HepG2 (cell line): Measurements from ENCODE around the gene DTD2. TPM values are rescaled to one million over a fixed set of nuclear protein-coding genes. Genes with fewer than 3 reads are reported as not detected.
"Not testable (repeated sequence)": the region's sequence is repeated elsewhere in the genome, so short reads cannot be mapped to it uniquely, and the experiment has no call there.

Source experiments
- ATAC-seq: fragments of 200-7000 bp; cut with Tn5 transposase; 3 replicates; pipeline ENCODE4 v1.9.1; 2020; ENCODE audit warnings: mild to moderate bottlenecking, moderate library complexity
- BruUV-seq: library from RNA; stranded (reverse); fragments of 400-500 nt; replicated peaks from 2 replicates; lab custom pipeline; 2021; lab: Mats Ljungman, UMichigan
- CTCF ChIA-PET: fragments of 300-600 bp; formaldehyde crosslinking; extraction: SDS; loops from one replicate; lab custom pipeline; 2021; ENCODE audit warnings: low total read pairs, inconsistent platforms, low intra/inter-chr PET ratio; lab: Yijun Ruan, JAX
- POLR2A ChIA-PET: fragments of 350-600 bp; sonication (Branson Sonifier 250); formaldehyde crosslinking; loops from one replicate; lab custom pipeline; 2020; ENCODE audit warnings: antibody characterized with exemption, inconsistent platforms; lab: Yijun Ruan, JAX
- DNase-seq: peaks from one replicate; pipeline ENCODE4 v3.0.0-alpha.2; 2015; ENCODE audit warnings: low spot score
- FAIRE-seq: peaks from 3 replicates; lab custom pipeline; 2011; peaks lifted over from hg19 to GRCh38; lab: Jason Lieb, UNC
- H2AFZ ChIP-seq: one replicate; pipeline ENCODE4 v1.6.1; 2011; ENCODE audit warnings: low read length, inconsistent platforms
- H3K27ac ChIP-seq: fragments of 300-600 bp; 3 replicates; pipeline ENCODE4 v1.8.0; 2011; ENCODE audit warnings: mixed run types, mild to moderate bottlenecking, mixed read lengths, low read length, inconsistent platforms; ENCODE audit not compliant: insufficient read depth; ENCODE audit errors: extremely low read length
- H3K27me3 ChIP-seq, 2 experiments: fragments of 200-600 bp in 1 of 2; 2 replicates in 1 of 2; 3 replicates in 1 of 2; pipeline versions ENCODE4 v1.6.0 to v1.8.0; 2011; ENCODE audit warnings: low read length in 2 of 2, mild to moderate bottlenecking in 2 of 2, moderate library complexity in 2 of 2, inconsistent platforms in 1 of 2; ENCODE audit not compliant: insufficient read depth in 2 of 2, control insufficient read depth in 1 of 2
- H3K36me3 ChIP-seq, 2 experiments: fragments of 200-600 bp in 1 of 2; replicated peaks in 1 of 2; 2 replicates in 1 of 2; 3 replicates in 1 of 2; pipeline versions ENCODE4 v1.5.1 to v1.8.0; 2011; ENCODE audit warnings: low read length in 2 of 2, inconsistent platforms in 1 of 2; ENCODE audit not compliant: insufficient read depth in 2 of 2, control insufficient read depth in 1 of 2
- H3K4me1 ChIP-seq: 2 replicates; pipeline ENCODE4 v1.5.1; 2012; ENCODE audit warnings: low read length, inconsistent platforms; ENCODE audit not compliant: insufficient read depth
- H3K4me2 ChIP-seq: 2 replicates; pipeline ENCODE4 v1.6.0; 2011; ENCODE audit warnings: low read depth, low read length, inconsistent platforms
- H3K4me3 ChIP-seq, 3 experiments: fragments of 200-600 bp in 1 of 3; sonication (generic), shearing (Covaris generic) in 1 of 3; replicated peaks in 1 of 3; 2 replicates each; pipeline ENCODE4 v1.5.1; 2011 to 2016; ENCODE audit warnings: low read length in 3 of 3, inconsistent platforms in 2 of 3, low read depth in 2 of 3, mild to moderate bottlenecking in 2 of 3, control low read depth in 1 of 3, mixed read lengths in 1 of 3; ENCODE audit not compliant: insufficient read depth in 1 of 3
- H3K79me2 ChIP-seq: one replicate; pipeline ENCODE4 v1.6.1; 2011; ENCODE audit warnings: low read length, inconsistent platforms; ENCODE audit not compliant: insufficient read depth
- H3K9ac ChIP-seq: 2 replicates; pipeline ENCODE4 v1.6.0; 2011; ENCODE audit warnings: mild to moderate bottlenecking, low read depth, low read length, inconsistent platforms; ENCODE audit not compliant: insufficient read depth
- H3K9me3 ChIP-seq: 2 replicates; pipeline ENCODE4 v1.5.1; 2012; ENCODE audit warnings: mild to moderate bottlenecking, low read length
- H4K20me1 ChIP-seq: 2 replicates; pipeline ENCODE4 v1.6.0; 2011; ENCODE audit warnings: inconsistent platforms, mild to moderate bottlenecking, low read length, moderate library complexity; ENCODE audit not compliant: insufficient read depth
- EED ChIP-seq: sonication (generic); formaldehyde crosslinking; IDR thresholded peaks from 2 replicates; pipeline ENCODE4 v1.5.0; 2020; ENCODE audit warnings: mild to moderate bottlenecking, missing genetic modification reagents
- FOXC1 ChIP-seq: sonication (generic); formaldehyde crosslinking; IDR thresholded peaks from 2 replicates; pipeline ENCODE4 v1.8.0; 2022; ENCODE audit warnings: mild to moderate bottlenecking, missing genetic modification reagents, borderline replicate concordance
- HDAC6 ChIP-seq: fragments of 200-600 bp; sonication (generic); IDR thresholded peaks from 2 replicates; pipeline ENCODE4 v1.7.0; 2017; ENCODE audit warnings: mild to moderate bottlenecking, antibody characterized with exemption, low read length, low read depth
- NFIC ChIP-seq: IDR thresholded peaks from 2 replicates; pipeline ENCODE4 v1.6.1; 2012; ENCODE audit warnings: mild to moderate bottlenecking, low read length, inconsistent platforms
- NFRKB ChIP-seq: fragments of 450-650 bp; IDR thresholded peaks from 2 replicates; pipeline ENCODE4 v1.6.1; 2017
- ZNF281 ChIP-seq: sonication (generic); formaldehyde crosslinking; IDR thresholded peaks from 2 replicates; pipeline ENCODE4 v1.4.0; 2020; ENCODE audit warnings: missing genetic modification reagents, borderline replicate concordance
- ZNF3 ChIP-seq: IDR thresholded peaks from 2 replicates; pipeline ENCODE4 v1.7.0; 2017; ENCODE audit warnings: inconsistent platforms
- ZNF446 ChIP-seq: sonication (generic); formaldehyde crosslinking; IDR thresholded peaks from 2 replicates; pipeline ENCODE4 v1.5.0; 2020; ENCODE audit warnings: mild to moderate bottlenecking, missing genetic modification reagents
- WGBS: methylation state at CpG from one replicate; pipeline ENCODE4 v1.1.6; 2017; ENCODE audit warnings: low lambda C conversion rate; 5-methylcytosine and 5-hydroxymethylcytosine counted together
- in situ Hi-C: cut with HindIII; loops from 2 replicates; pipeline ENCODE4 v1.10.0; 2017; ENCODE audit warnings: low pct_unique_long_range_greater_than_20kb; ENCODE audit not compliant: extremely low pct_ligation_motif_present
- intact Hi-C: fragments of 100-400 bp; cut with micrococcal nuclease; formaldehyde crosslinking; loops from one replicate; pipeline ENCODE4 v1.10.0; 2022; ENCODE audit not compliant: unreplicated experiment
- polyA plus RNA-seq, 8 experiments: library from polyadenylated mRNA; depleted of rRNA in 3 of 8; stranded (reverse) in 7 of 8; unstranded in 1 of 8; fragments of >200 nt; fragmentation: Illumina TruSeq in 4 of 8; extraction: Trizol in 4 of 8; gene quantifications; 2 replicates each; pipeline versions ENCODE4 v1.2.1 to v1.2.3, GENCODE V29; 2011 to 2016; ENCODE audit warnings: low read depth in 4 of 8, missing spikeins in 1 of 8, mixed read lengths in 1 of 8; ENCODE audit not compliant: insufficient read depth in 1 of 8
- total RNA-seq, 5 experiments: library from RNA; depleted of rRNA; stranded (reverse); fragments of >200 nt; fragmentation: Illumina TruSeq; extraction: Trizol; gene quantifications; 2 replicates each; pipeline ENCODE4 v1.2.3, GENCODE V29; 2016; ENCODE audit warnings: low read depth in 1 of 5

Gene DTD2
- total and polyA plus RNA-seq, 2 of the 13 experiments (the other 11 are each of a cell fraction or from before 2014, with no cell fraction given) = 22.3 to 49.8 TPM

- no peaks in the 10 kb centered on the region for H3K27me3 ChIP-seq
- no peaks in the 10 kb centered on the region for H3K36me3 ChIP-seq
- no TSS peak for BruUV-seq
- no peak overlapping the region for H3K27ac ChIP-seq
- H3K4me2 ChIP-seq = no peak overlapping the region
- H3K79me2 ChIP-seq = no peaks in the 10 kb centered on the region
- in situ Hi-C loops = no loop called here
- no peak for TF ChIP-seq FOXC1
- TF ChIP-seq ZNF281 (CRISPR knock-in tag) = no peak
- TF ChIP-seq NFRKB = no peak
- no peak for TF ChIP-seq HDAC6
- TF ChIP-seq NFIC = no peak
- TF ChIP-seq ZNF446 (CRISPR knock-in tag) = no peak
- no peak for TF ChIP-seq ZNF3 (CRISPR knock-in tag)
- no peak for TF ChIP-seq EED (CRISPR knock-in tag)
- no peaks in the 10 kb centered on the region for H4K20me1 ChIP-seq
- intact Hi-C loops = no loop called here
- no peaks in the 10 kb centered on the region for H3K4me1 ChIP-seq
- ATAC-seq (no peak), FAIRE-seq (no peak), DNase-seq (no peak)
- H3K9me3 ChIP-seq = no peaks in the 10 kb centered on the region
- 93% methylated on average over 2 of the region's 2 CpGs for WGBS
- ChIA-PET CTCF (no interaction called here), POLR2A (interaction anchor here (1.5 kb wide), 1 partner anchor 18 kb away, joined by 3 read pairs; the partner anchor contains the start of gene DTD2)
- H3K4me3 ChIP-seq = no peak overlapping the region
- H2AFZ ChIP-seq = no peak overlapping the region
- no peak overlapping the region for H3K9ac ChIP-seq
Measured at GRCh38 chr14:31439561-31439960, 17.7 kb downstream of the DTD2 start.

GRCh38 chr14:31437045-31437691, 20.1 kb downstream of the DTD2 start:
- H3K4me3 ChIP-seq, H3K9me3 ChIP-seq, H3K27me3 ChIP-seq, FAIRE-seq, CTCF ChIA-PET, H4K20me1 ChIP-seq, intact Hi-C loops, H3K4me2 ChIP-seq, H3K36me3 ChIP-seq, H3K27ac ChIP-seq, H2AFZ ChIP-seq, H3K79me2 ChIP-seq, H3K4me1 ChIP-seq, ATAC-seq, BruUV-seq, in situ Hi-C loops, POLR2A ChIA-PET, H3K9ac ChIP-seq, DNase-seq: not testable (repeated sequence)
- WGBS = 96% methylated on average over 24 of the region's 45 CpGs
